GM21367 (cell line): ENCODE results near the gene HAS3.
"Not testable (repeated sequence)": the region's sequence is repeated elsewhere in the genome, so short reads cannot be mapped to it uniquely, and the experiment has no call there.

ENCODE experiments used
- ATAC-seq: cut with Tn5 transposase; IDR thresholded peaks from one replicate; pipeline ENCODE4 v1.9.1; 2021; ENCODE audit not compliant: unreplicated experiment

Gene HAS3

GRCh38 chr16:69115837-69116236 is 10.4 kb downstream of the HAS3 start:
- ATAC-seq = no peak

GRCh38 chr16:69116256-69116875 is 10.9 kb downstream of the HAS3 start:
- ATAC-seq = no peak

- no peak for ATAC-seq
These were observed 11.5 kb downstream of the HAS3 start for GRCh38 chr16:69116906-69117305.

- no peak for ATAC-seq
These were observed 13.0 kb downstream of the HAS3 start for GRCh38 chr16:69118468-69118867.

- ATAC-seq = no peak
These were observed 13.5 kb downstream of the HAS3 start for GRCh38 chr16:69118994-69119393.

- ATAC-seq = no peak
These were observed 14.1 kb downstream of the HAS3 start for GRCh38 chr16:69119536-69119935.

- no peak for ATAC-seq
These were observed 14.7 kb downstream of the HAS3 start for GRCh38 chr16:69120096-69120664.

- no peak for ATAC-seq
These were observed 18.5 kb downstream of the HAS3 start for GRCh38 chr16:69123910-69124309.

- not testable (repeated sequence) for ATAC-seq
These were observed 19.0 kb downstream of the HAS3 start for GRCh38 chr16:69124406-69124805.

- not testable (repeated sequence) for ATAC-seq
These were observed 19.5 kb downstream of the HAS3 start for GRCh38 chr16:69124961-69125360.

GRCh38 chr16:69126221-69126620 is 20.8 kb downstream of the HAS3 start:
- ATAC-seq = no peak

GRCh38 chr16:69126801-69127200 is 21.3 kb downstream of the HAS3 start:
- not testable (repeated sequence) for ATAC-seq

GRCh38 chr16:69127966-69128510 is 22.6 kb downstream of the HAS3 start:
- ATAC-seq = no peak

- ATAC-seq = no peak
These were observed 25.0 kb downstream of the HAS3 start for GRCh38 chr16:69130461-69130860.

GRCh38 chr16:69131167-69131838 is 25.9 kb downstream of the HAS3 start:
- ATAC-seq = no peak

- peak; percentile 26 for ATAC-seq
These were observed 26.5 kb downstream of the HAS3 start for GRCh38 chr16:69131839-69132423.

GRCh38 chr16:69132424-69133252 is 27.2 kb downstream of the HAS3 start, which contains the start of the genes CHTF8 and UTP4:
Gene CHTF8 (minus strand): TSS chr16:69132588. CDS start chr16:69121458, 11,130 bp downstream.
Gene UTP4 (plus strand): TSS chr16:69132649. CDS start chr16:69133460, 811 bp downstream.
- ATAC-seq = peak; percentile 71

GRCh38 chr16:69133373-69133954 is 28.0 kb downstream of the HAS3 start:
- ATAC-seq = no peak

- no peak for ATAC-seq
These were observed 33.2 kb downstream of the HAS3 start for GRCh38 chr16:69138608-69139007.

- not testable (repeated sequence) for ATAC-seq
These were observed 34.0 kb downstream of the HAS3 start for GRCh38 chr16:69139464-69139863.
